ENCODE results near the gene IFI16. TPM values are rescaled to one million over a fixed set of nuclear protein-coding genes. Genes with fewer than 3 reads are reported as not detected.

Gene IFI16
- polyA plus RNA-seq: 10 to 100 TPM; 88.4 to 93.8 TPM

GRCh38 chr1:159009704-159010361 is at the start of gene IFI16:
TSS of gene IFI16 (plus strand) at chr1:159009907. CDS start at chr1:159014681, 4,774 bp downstream.
- Histone ChIP-seq H3K36me3 (ENCODE audit: control insufficient read depth in 2 of 2, insufficient read depth in 2 of 2, low read length in 1 of 2) (no peaks in the 10 kb centered on the region), H3K4me3 (ENCODE audit: low read depth in 1 of 2, low read length in 2 of 2) (peak within 1 kb of the TSS; percentile 49 to 79), H3K9me3 (ENCODE audit: control insufficient read depth in 2 of 2, insufficient read depth in 1 of 2, low read depth in 1 of 2, low read length in 1 of 2) (no peaks in the 10 kb centered on the region), H3K27me3 (ENCODE audit: control insufficient read depth in 1 of 2, insufficient read depth in 2 of 2, low read length in 2 of 2) (no peaks in the 10 kb centered on the region), H3K27ac (ENCODE audit: low read depth in 2 of 2, low read length in 1 of 2) (peak within 1 kb of the TSS; percentile 49 to 91), H3K4me1 (ENCODE audit: control insufficient read depth in 2 of 2, insufficient read depth in 2 of 2, low read length in 1 of 2) (no peaks in the 10 kb centered on the region)
- 7 to 13% methylated on average over 5 of the region's 5 CpGs for WGBS, 2 donors

GRCh38 chr1:158961178-158961577 is 48.5 kb upstream of the IFI16 start:
- no peaks in the 10 kb centered on the region for H3K9me3 ChIP-seq (ENCODE audit: control insufficient read depth in 2 of 2, insufficient read depth in 1 of 2, low read depth in 1 of 2, low read length in 1 of 2)
- WGBS, 2 donors: 89 to 90% methylated on average over 1 of the region's 1 CpG
- H3K4me3 ChIP-seq (ENCODE audit: low read depth in 1 of 2, low read length in 2 of 2): no peak overlapping the region
- no peaks in the 10 kb centered on the region for H3K27me3 ChIP-seq (ENCODE audit: control insufficient read depth in 1 of 2, insufficient read depth in 2 of 2, low read length in 2 of 2)
- H3K36me3 ChIP-seq (ENCODE audit: control insufficient read depth in 2 of 2, insufficient read depth in 2 of 2, low read length in 1 of 2): no peaks in the 10 kb centered on the region
- H3K27ac ChIP-seq (ENCODE audit: low read depth in 2 of 2, low read length in 1 of 2): no peak overlapping the region
- no peaks in the 10 kb centered on the region for H3K4me1 ChIP-seq (ENCODE audit: control insufficient read depth in 2 of 2, insufficient read depth in 2 of 2, low read length in 1 of 2)

GRCh38 chr1:158962983-158963382 is 46.7 kb upstream of the IFI16 start:
- H3K27me3 ChIP-seq (ENCODE audit: control insufficient read depth in 1 of 2, insufficient read depth in 2 of 2, low read length in 2 of 2): no peaks in the 10 kb centered on the region
- no peaks in the 10 kb centered on the region for H3K4me1 ChIP-seq (ENCODE audit: control insufficient read depth in 2 of 2, insufficient read depth in 2 of 2, low read length in 1 of 2)
- WGBS, 2 donors: 44 to 52% methylated on average over 5 of the region's 5 CpGs
- no peaks in the 10 kb centered on the region for H3K9me3 ChIP-seq (ENCODE audit: control insufficient read depth in 2 of 2, insufficient read depth in 1 of 2, low read depth in 1 of 2, low read length in 1 of 2)
- H3K27ac ChIP-seq (ENCODE audit: low read depth in 2 of 2, low read length in 1 of 2): no peak overlapping the region
- no peak overlapping the region for H3K4me3 ChIP-seq (ENCODE audit: low read depth in 1 of 2, low read length in 2 of 2)
- no peaks in the 10 kb centered on the region for H3K36me3 ChIP-seq (ENCODE audit: control insufficient read depth in 2 of 2, insufficient read depth in 2 of 2, low read length in 1 of 2)

DNA sequence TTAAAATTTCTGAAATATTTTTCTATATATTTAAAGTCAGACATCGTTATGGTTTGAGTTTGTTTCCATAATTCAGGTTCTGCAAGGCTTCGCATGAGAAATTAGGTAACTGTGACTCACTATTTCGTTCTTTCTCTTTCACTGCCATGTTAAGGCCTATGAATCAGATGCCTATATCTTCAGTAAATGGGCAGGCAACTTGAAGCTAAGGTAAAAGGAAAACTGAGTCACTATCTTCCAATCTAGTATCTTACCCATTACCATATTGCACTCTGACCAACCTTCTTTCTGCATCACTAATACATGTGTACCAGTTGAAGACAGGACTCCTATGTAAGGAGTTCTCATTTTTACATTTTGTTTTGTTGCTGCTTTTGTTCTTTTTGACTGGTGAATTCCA is 40.5 kb upstream of the IFI16 start:
- H3K27ac ChIP-seq (ENCODE audit: low read depth in 2 of 2, low read length in 1 of 2): no peak overlapping the region
- no peaks in the 10 kb centered on the region for H3K27me3 ChIP-seq (ENCODE audit: control insufficient read depth in 1 of 2, insufficient read depth in 2 of 2, low read length in 2 of 2)
- no peak overlapping the region for H3K4me3 ChIP-seq (ENCODE audit: low read depth in 1 of 2, low read length in 2 of 2)
- no peaks in the 10 kb centered on the region for H3K4me1 ChIP-seq (ENCODE audit: control insufficient read depth in 2 of 2, insufficient read depth in 2 of 2, low read length in 1 of 2)
- no peaks in the 10 kb centered on the region for H3K9me3 ChIP-seq (ENCODE audit: control insufficient read depth in 2 of 2, insufficient read depth in 1 of 2, low read depth in 1 of 2, low read length in 1 of 2)
- whole genome bisulfite sequencing, 2 donors: 52 to 62% methylated on average over 3 of the region's 3 CpGs
- no peaks in the 10 kb centered on the region for H3K36me3 ChIP-seq (ENCODE audit: control insufficient read depth in 2 of 2, insufficient read depth in 2 of 2, low read length in 1 of 2)

DNA sequence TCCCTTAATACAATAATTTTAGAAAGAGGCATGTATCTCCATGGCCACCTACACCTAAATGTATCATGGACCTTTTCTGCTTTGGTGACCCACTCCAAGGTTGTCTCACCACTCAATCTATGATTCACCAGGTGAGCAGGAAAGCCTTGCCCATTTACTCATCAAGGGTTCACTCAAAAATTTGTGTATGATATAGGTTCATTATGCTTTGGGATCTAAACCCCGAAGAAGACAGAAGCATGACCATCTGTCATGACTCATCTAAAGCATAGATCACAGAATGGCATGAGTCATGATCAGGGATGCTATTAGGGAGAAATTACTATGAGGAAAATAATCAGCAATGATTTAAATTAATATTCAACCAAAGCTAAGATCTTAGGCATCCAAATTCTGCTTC is 39.9 kb upstream of the IFI16 start:
- Histone ChIP-seq H3K36me3 (ENCODE audit: control insufficient read depth in 2 of 2, insufficient read depth in 2 of 2, low read length in 1 of 2) (no peaks in the 10 kb centered on the region), H3K9me3 (ENCODE audit: control insufficient read depth in 2 of 2, insufficient read depth in 1 of 2, low read depth in 1 of 2, low read length in 1 of 2) (no peaks in the 10 kb centered on the region), H3K4me3 (ENCODE audit: low read depth in 1 of 2, low read length in 2 of 2) (no peak overlapping the region), H3K27ac (ENCODE audit: low read depth in 2 of 2, low read length in 1 of 2) (no peak overlapping the region), H3K4me1 (ENCODE audit: control insufficient read depth in 2 of 2, insufficient read depth in 2 of 2, low read length in 1 of 2) (no peaks in the 10 kb centered on the region), H3K27me3 (ENCODE audit: control insufficient read depth in 1 of 2, insufficient read depth in 2 of 2, low read length in 2 of 2) (no peaks in the 10 kb centered on the region)
- 47 to 63% methylated on average over 1 of the region's 1 CpG for WGBS, 2 donors

- no peaks in the 10 kb centered on the region for H3K9me3 ChIP-seq (ENCODE audit: control insufficient read depth in 2 of 2, insufficient read depth in 1 of 2, low read depth in 1 of 2, low read length in 1 of 2)
- no peaks in the 10 kb centered on the region for H3K36me3 ChIP-seq (ENCODE audit: control insufficient read depth in 2 of 2, insufficient read depth in 2 of 2, low read length in 1 of 2)
- no peaks in the 10 kb centered on the region for H3K4me1 ChIP-seq (ENCODE audit: control insufficient read depth in 2 of 2, insufficient read depth in 2 of 2, low read length in 1 of 2)
- no peaks in the 10 kb centered on the region for H3K27me3 ChIP-seq (ENCODE audit: control insufficient read depth in 1 of 2, insufficient read depth in 2 of 2, low read length in 2 of 2)
- H3K4me3 ChIP-seq (ENCODE audit: low read depth in 1 of 2, low read length in 2 of 2): no peak overlapping the region
- no peak overlapping the region for H3K27ac ChIP-seq (ENCODE audit: low read depth in 2 of 2, low read length in 1 of 2)
Measured at GRCh38 chr1:158972841-158973240, 36.9 kb upstream of the IFI16 start.

DNA sequence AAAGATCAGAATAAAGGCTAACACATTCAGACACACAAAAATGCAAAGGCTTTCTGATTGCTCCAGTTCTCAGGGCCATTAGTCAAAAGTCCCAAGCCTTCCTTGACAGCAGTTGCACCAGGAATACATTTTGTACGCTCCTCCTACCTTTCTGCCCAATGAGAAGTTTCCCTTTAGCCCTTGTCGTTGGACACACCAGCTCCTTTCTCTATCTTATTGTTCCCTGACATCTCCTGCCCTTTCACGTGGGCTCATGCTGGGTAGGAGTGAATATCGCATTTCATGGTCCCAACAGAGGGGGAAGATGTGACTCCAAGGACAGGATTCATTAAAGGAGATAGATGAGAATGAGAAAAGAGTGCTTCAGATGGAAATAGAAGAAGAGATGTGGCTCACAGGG is 33.5 kb upstream of the IFI16 start:
- 32 to 45% methylated on average over 4 of the region's 4 CpGs for WGBS, 2 donors
- Histone ChIP-seq H3K36me3 (ENCODE audit: control insufficient read depth in 2 of 2, insufficient read depth in 2 of 2, low read length in 1 of 2) (no peaks in the 10 kb centered on the region), H3K9me3 (ENCODE audit: control insufficient read depth in 2 of 2, insufficient read depth in 1 of 2, low read depth in 1 of 2, low read length in 1 of 2) (no peaks in the 10 kb centered on the region), H3K27ac (ENCODE audit: low read depth in 2 of 2, low read length in 1 of 2) (no peak overlapping the region), H3K4me3 (ENCODE audit: low read depth in 1 of 2, low read length in 2 of 2) (no peak overlapping the region), H3K27me3 (ENCODE audit: control insufficient read depth in 1 of 2, insufficient read depth in 2 of 2, low read length in 2 of 2) (no peaks in the 10 kb centered on the region), H3K4me1 (ENCODE audit: control insufficient read depth in 2 of 2, insufficient read depth in 2 of 2, low read length in 1 of 2) (no peaks in the 10 kb centered on the region)

- Histone ChIP-seq H3K4me1 (ENCODE audit: control insufficient read depth in 2 of 2, insufficient read depth in 2 of 2, low read length in 1 of 2) (no peaks in the 10 kb centered on the region), H3K4me3 (ENCODE audit: low read depth in 1 of 2, low read length in 2 of 2) (no peak overlapping the region), H3K9me3 (ENCODE audit: control insufficient read depth in 2 of 2, insufficient read depth in 1 of 2, low read depth in 1 of 2, low read length in 1 of 2) (no peaks in the 10 kb centered on the region), H3K27me3 (ENCODE audit: control insufficient read depth in 1 of 2, insufficient read depth in 2 of 2, low read length in 2 of 2) (no peaks in the 10 kb centered on the region), H3K36me3 (ENCODE audit: control insufficient read depth in 2 of 2, insufficient read depth in 2 of 2, low read length in 1 of 2) (no peaks in the 10 kb centered on the region), H3K27ac (ENCODE audit: low read depth in 2 of 2, low read length in 1 of 2) (no peak overlapping the region)
- WGBS, 2 donors: 43 to 52% methylated on average over 2 of the region's 2 CpGs
Measured at GRCh38 chr1:158978730-158979129, 31.0 kb upstream of the IFI16 start.

DNA sequence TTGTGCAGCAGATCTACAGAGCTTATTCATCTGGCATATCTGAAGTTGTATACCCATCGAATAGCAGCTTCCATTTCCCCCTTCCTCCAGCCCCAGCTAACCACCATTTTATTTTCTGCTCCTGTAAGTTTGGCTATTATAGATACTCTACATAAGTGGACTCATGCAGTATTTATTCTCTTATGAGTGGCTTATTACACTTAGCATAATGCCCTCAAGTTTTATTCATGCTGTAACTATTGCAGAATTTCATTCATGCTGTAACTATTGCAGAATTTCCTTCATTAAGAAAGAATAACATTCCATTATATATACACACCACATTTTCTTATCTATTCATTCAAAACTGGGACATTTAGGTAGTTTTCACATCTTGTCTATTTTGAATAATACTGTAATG is 30.5 kb upstream of the IFI16 start:
- Histone ChIP-seq H3K4me3 (ENCODE audit: low read depth in 1 of 2, low read length in 2 of 2) (no peak overlapping the region), H3K4me1 (ENCODE audit: control insufficient read depth in 2 of 2, insufficient read depth in 2 of 2, low read length in 1 of 2) (no peaks in the 10 kb centered on the region), H3K36me3 (ENCODE audit: control insufficient read depth in 2 of 2, insufficient read depth in 2 of 2, low read length in 1 of 2) (no peaks in the 10 kb centered on the region), H3K27ac (ENCODE audit: low read depth in 2 of 2, low read length in 1 of 2) (no peak overlapping the region), H3K27me3 (ENCODE audit: control insufficient read depth in 1 of 2, insufficient read depth in 2 of 2, low read length in 2 of 2) (no peaks in the 10 kb centered on the region), H3K9me3 (ENCODE audit: control insufficient read depth in 2 of 2, insufficient read depth in 1 of 2, low read depth in 1 of 2, low read length in 1 of 2) (no peaks in the 10 kb centered on the region)
- WGBS, 2 donors: 31 to 71% methylated on average over 1 of the region's 1 CpG

DNA sequence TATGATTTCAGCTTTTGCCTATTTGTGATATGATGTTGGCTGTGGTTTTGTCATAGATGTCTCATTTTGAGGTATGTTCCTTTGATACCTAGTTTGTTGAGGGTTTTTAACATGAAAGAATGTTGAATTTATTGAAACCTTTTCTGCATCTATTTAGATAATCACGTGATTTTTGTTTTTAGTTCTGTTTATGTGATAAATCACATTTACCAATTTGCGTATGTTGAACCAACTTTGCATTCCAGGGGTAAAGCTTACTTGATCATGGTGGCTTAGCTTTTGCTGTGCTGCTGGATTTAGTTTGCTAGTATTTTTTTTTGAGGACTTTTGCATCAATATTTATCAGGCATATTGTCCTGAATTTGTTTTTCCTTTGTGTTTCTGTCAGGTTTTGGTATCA is 26.5 kb upstream of the IFI16 start:
- Histone ChIP-seq H3K27ac (ENCODE audit: low read depth in 2 of 2, low read length in 1 of 2) (no peak overlapping the region), H3K9me3 (ENCODE audit: control insufficient read depth in 2 of 2, insufficient read depth in 1 of 2, low read depth in 1 of 2, low read length in 1 of 2) (no peaks in the 10 kb centered on the region)
- 72 to 83% methylated on average over 2 of the region's 2 CpGs for WGBS, 2 donors

More for the DNA sequence above, 26.5 kb upstream of the IFI16 start:
- no peaks in the 10 kb centered on the region for H3K36me3 ChIP-seq (ENCODE audit: control insufficient read depth in 2 of 2, insufficient read depth in 2 of 2, low read length in 1 of 2)
- no peak overlapping the region for H3K4me3 ChIP-seq (ENCODE audit: low read depth in 1 of 2, low read length in 2 of 2)
- H3K27me3 ChIP-seq (ENCODE audit: control insufficient read depth in 1 of 2, insufficient read depth in 2 of 2, low read length in 2 of 2): no peaks in the 10 kb centered on the region
- H3K4me1 ChIP-seq (ENCODE audit: control insufficient read depth in 2 of 2, insufficient read depth in 2 of 2, low read length in 1 of 2): no peaks in the 10 kb centered on the region
